ENCODE measurements around the gene OSTM1.

DNA sequence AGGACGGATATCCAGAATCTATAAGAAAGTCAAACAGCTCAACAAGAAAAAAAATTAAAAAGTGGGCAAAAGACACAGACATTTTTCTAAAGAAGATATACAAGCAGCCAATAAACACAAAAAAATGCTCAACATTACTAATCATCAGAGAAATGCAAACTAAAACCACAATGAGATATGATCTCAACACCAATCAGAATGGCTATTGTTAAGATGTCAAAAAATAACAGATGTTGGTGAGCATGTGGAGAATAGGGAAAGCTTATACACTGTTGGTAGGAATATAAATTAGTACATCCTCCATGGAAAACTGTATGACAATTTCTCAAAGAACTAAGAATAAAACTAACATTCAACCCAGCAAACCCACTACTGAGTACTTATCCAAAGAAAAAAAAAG, 23.3 kb upstream of the OSTM1 start:
- TF ChIP-seq, protein P1, sequence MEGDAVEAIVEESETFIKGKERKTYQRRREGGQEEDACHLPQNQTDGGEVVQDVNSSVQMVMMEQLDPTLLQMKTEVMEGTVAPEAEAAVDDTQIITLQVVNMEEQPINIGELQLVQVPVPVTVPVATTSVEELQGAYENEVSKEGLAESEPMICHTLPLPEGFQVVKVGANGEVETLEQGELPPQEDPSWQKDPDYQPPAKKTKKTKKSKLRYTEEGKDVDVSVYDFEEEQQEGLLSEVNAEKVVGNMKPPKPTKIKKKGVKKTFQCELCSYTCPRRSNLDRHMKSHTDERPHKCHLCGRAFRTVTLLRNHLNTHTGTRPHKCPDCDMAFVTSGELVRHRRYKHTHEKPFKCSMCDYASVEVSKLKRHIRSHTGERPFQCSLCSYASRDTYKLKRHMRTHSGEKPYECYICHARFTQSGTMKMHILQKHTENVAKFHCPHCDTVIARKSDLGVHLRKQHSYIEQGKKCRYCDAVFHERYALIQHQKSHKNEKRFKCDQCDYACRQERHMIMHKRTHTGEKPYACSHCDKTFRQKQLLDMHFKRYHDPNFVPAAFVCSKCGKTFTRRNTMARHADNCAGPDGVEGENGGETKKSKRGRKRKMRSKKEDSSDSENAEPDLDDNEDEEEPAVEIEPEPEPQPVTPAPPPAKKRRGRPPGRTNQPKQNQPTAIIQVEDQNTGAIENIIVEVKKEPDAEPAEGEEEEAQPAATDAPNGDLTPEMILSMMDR (IDR thresholded peaks at IDR 0.05; ENCODE audit: low read depth, low read length) = no peak
- TF ChIP-seq POLR2A (IDR thresholded peaks at IDR 0.05; ENCODE audit: extremely low read depth, insufficient read length) (no peak), MYC (IDR thresholded peaks at IDR 0.05; ENCODE audit: low read depth, low read length) (no peak)
- TF ChIP-seq, protein P2, sequence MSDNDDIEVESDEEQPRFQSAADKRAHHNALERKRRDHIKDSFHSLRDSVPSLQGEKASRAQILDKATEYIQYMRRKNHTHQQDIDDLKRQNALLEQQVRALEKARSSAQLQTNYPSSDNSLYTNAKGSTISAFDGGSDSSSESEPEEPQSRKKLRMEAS (IDR thresholded peaks at IDR 0.05; ENCODE audit: low read depth, low read length) = no peak
